ENCODE results near the gene CCL11.

Gene CCL11

GRCh38 chr17:34299956-34300577 is 14.5 kb downstream of the CCL11 start:
- TF ChIP-seq CTCF (conservative IDR thresholded peaks at IDR 0.05; ENCODE audit: low read depth, low read length): no peak
- no peak overlapping the region for H3K4me3 ChIP-seq (ENCODE audit: low read length)
- peak; percentile 52 for DNase-seq (ENCODE audit: low read depth)

- no peak overlapping the region for H3K4me3 ChIP-seq (ENCODE audit: low read length)
- peak; percentile 47 for DNase-seq (ENCODE audit: low read depth)
- TF ChIP-seq CTCF (conservative IDR thresholded peaks at IDR 0.05; ENCODE audit: low read depth, low read length): no peak
Measured at GRCh38 chr17:34300652-34301370, 15.3 kb downstream of the CCL11 start.

- no peak overlapping the region for H3K4me3 ChIP-seq (ENCODE audit: low read length)
- no peak for TF ChIP-seq CTCF (conservative IDR thresholded peaks at IDR 0.05; ENCODE audit: low read depth, low read length)
- DNase-seq (ENCODE audit: low read depth): no peak
Measured at GRCh38 chr17:34301986-34302385, 16.4 kb downstream of the CCL11 start.

- H3K4me3 ChIP-seq (ENCODE audit: low read length): no peak overlapping the region
- no peak for DNase-seq (ENCODE audit: low read depth)
- TF ChIP-seq CTCF (conservative IDR thresholded peaks at IDR 0.05; ENCODE audit: low read depth, low read length): no peak
Measured at GRCh38 chr17:34302636-34303035, 17.1 kb downstream of the CCL11 start.

- DNase-seq (ENCODE audit: low read depth): no peak
- TF ChIP-seq CTCF (conservative IDR thresholded peaks at IDR 0.05; ENCODE audit: low read depth, low read length): no peak
- no peak overlapping the region for H3K4me3 ChIP-seq (ENCODE audit: low read length)
Measured at GRCh38 chr17:34303606-34304005, 18.1 kb downstream of the CCL11 start.

- no peak overlapping the region for H3K4me3 ChIP-seq (ENCODE audit: low read length)
- no peak for TF ChIP-seq CTCF (conservative IDR thresholded peaks at IDR 0.05; ENCODE audit: low read depth, low read length)
- no peak for DNase-seq (ENCODE audit: low read depth)
Measured at GRCh38 chr17:34305061-34305460, 19.5 kb downstream of the CCL11 start.

- no peak for DNase-seq (ENCODE audit: low read depth)
- H3K4me3 ChIP-seq (ENCODE audit: low read length): no peak overlapping the region
- no peak for TF ChIP-seq CTCF (conservative IDR thresholded peaks at IDR 0.05; ENCODE audit: low read depth, low read length)
Measured at GRCh38 chr17:34305606-34306005, 20.1 kb downstream of the CCL11 start.
